Dedifferentiated amniotic fluid mesenchymal stem cell (primary cell): ENCODE results near the gene CD244.

ENCODE experiments used
- DNase-seq: peaks from one replicate; pipeline ENCODE4 v3.0.0-alpha.2; 2016; ENCODE audit errors: extremely low spot score

The CD244 gene

DNA sequence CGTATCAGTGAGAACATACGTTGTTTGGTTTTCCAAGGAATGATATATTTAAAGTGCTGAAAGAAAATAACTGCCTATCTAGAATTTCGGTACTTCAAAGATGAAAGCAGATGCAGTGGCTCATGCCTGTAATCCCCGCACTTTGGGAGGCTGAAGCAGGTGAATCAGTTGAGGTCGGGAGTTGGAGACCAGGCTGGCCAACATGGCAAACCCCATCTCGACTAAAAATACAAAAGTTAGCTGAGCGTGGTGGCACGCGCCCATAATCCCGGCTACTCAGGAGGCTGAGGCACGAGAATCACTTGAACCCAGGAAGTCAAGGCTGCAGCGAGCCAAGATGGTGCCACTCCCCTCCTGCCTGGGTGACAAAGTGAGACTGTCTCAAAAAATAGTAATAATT lies 16.4 kb downstream of the CD244 start:
- DNase-seq, result no peak

DNA sequence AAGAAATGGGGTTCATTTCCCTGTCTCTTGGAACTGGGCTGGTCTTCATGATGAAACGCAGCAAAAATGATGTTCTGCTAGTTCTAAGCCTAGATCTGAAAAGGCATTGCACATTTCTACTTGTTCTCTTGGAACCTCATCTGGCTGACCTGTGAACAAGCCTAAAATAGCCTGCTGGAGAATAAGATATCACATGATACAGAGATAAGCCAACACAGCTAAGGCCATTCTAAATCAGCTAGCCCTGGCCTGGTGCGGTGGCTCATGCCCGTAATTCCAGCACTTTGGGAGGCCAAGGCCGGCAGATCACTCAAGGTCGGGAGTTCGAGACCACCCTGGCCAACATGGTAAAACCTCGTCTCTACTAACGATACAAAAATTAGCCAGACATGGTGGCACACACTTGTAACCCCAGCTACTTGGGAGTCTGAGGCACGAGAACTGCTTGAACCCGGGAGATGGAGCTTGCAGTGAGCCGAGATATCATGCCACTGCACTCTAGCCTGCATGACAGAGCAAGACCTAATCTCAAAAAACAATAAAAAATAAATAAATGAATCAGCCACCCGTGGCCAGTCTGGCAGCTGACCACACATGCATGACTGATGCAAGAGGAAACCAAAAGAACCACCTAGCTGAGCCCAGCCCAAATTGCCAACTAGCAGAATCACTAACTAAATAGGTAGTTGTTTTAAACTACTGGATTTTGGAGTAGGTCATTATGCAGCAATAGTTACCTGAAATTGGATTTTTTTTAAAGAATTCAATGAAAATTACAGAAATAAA lies 18.0 kb downstream of the CD244 start:
- DNase-seq, result no peak

DNA sequence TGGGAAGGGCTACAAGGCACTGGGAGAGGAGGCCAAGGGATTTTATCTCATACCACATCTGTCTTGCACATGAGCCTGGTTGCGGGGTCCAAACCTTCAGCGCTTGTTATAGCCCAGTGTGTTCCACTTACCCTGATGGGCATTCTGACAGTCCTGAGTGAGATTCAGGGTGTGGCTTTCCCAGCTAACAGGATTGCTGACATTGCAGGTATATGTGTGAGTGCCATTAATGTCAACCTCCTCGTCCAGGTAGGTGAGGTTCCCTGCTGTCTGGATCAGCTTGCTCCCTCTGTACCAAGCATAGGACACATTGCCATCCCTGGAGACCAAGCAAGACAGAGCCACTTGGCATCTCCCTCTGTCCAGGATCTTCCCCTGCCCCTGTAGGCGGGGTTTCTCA lies 21.6 kb downstream of the CD244 start:
- no peak for DNase-seq

DNA sequence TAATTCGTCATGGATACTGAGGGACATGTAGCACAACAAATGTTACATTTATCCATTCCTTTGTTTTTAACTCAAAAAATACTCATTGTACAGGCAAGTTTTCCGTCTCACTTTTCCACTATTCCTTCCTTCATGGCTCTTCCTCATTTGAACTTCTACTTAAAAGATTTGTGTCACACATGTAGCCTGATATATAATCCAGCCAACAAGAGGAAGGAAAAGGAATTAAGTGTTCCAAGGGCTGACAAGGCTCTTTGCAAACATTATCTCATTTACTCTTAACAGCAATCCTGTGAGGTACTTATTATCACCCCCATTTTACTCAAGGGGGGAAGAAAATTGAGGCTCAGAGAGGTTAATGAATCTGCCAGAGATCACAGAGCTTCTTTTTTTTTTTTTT lies 22.9 kb downstream of the CD244 start:
- no peak for DNase-seq

DNA sequence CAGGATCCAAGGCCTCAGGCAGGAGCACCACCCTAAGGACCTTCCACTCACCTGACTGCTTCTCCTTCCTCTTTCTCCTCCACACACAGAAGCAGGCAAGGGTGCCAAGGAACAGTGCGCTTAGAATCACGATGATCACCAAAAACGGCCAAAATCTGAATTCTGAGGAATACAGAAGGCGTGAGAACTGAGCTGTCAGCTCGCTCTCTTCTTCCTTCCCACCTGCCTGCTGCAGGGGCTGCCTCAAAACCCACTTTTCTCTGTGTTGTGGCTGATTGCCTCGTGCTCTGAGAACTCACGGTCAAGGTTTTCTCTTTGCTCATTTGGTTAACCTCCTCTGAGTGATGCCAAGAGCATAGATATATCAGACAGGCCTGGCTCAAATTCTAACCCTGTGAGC lies 23.8 kb downstream of the CD244 start:
- DNase-seq, result no peak

DNA sequence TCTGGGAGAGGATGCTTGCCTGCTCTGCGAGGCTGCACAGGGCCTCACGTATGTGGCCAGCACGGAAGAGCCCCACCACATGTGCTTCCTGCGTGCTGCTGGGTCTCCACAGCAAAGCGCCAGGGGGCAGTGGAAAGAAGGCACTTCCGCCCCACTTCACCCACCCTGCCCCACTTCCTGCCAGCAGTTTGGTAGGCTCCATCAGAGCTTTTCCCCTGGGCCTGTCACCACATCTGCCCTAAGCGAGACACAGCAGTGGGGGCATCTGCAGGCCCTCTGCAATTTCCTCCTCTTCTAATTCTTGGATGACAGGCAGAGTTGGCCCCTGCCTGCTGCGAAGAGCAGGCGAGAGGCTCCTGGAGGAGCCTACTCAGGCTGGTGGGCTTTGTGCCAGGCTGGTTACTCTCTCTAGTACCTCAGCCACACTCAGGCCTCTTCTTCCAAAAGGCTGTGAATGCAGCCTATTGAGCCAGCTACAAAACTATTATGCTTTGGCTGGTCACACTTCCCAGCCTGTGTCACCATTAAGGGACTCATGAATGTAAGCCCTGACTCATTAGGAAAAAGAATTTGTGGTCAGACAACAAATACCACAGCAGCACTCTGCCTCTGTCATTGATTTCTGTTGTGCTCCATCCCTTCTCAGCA lies 25.0 kb downstream of the CD244 start:
- DNase-seq, result no peak

DNA sequence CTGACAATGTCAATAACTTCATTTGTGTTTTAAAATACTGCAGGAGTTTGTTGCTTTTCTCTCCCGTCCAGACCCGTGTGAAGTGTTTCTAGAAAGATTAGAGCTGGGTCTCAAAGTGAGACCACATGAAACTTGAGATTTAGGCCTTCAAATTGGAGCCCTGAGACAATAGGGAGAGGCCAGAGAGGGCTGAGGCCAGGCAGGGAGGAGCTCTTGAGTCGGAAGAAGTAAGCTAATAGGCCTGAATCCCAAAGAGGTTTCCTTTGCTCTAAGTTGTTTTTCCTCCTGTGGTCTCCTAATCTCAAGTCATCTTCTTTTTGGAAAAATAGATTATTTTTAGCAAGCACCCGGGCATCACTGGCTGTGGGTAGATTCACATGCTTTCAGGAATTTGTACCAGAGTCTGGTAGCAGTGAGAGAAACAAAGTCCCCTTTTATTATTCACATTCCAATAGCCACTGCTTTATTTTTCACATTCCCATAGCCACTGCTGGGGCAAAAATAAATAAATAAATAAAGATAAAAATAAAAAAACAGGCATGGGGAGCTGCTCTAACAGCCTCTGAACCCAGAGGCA lies 25.6 kb downstream of the CD244 start:
- no peak for DNase-seq

DNA sequence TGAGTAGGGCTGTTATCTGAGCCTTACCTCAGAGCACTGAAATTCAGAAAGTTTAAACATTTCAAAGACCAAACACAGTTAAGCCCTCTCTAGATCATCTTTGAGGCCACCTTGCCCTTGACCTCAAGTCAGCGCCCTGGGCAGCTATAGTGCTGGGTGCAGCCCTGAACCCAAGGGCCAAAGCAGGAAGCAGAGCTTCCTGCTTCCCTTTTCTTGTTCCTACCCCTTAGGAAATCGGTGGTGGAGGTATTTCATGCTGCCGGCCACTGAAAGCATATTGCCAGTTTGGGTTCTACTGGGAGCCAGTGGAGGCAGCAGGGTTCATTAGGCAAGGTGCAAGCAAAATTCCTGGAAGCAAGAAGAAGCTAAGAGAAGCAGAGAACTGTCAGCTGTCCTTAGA lies 26.1 kb downstream of the CD244 start:
- DNase-seq, result no peak

DNA sequence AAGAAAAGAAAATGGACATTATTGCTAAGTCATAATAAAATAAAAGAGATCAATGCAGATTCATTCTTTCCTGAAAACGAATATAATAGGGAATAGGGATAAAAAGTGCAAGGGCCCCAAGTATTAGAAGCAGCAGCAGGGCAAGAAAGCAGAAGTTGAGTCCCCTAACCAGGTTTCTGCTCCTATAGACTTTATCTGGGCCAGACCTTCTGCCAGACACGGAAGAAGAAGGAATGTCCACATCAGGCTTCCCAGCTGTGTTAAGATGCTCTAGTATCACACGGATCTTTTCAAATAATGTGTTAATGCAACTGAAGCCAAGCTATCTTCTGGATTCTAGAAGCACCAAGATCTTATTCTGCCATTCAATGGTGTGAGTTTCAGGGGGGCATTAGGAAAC lies 26.9 kb downstream of the CD244 start:
- no peak for DNase-seq

DNA sequence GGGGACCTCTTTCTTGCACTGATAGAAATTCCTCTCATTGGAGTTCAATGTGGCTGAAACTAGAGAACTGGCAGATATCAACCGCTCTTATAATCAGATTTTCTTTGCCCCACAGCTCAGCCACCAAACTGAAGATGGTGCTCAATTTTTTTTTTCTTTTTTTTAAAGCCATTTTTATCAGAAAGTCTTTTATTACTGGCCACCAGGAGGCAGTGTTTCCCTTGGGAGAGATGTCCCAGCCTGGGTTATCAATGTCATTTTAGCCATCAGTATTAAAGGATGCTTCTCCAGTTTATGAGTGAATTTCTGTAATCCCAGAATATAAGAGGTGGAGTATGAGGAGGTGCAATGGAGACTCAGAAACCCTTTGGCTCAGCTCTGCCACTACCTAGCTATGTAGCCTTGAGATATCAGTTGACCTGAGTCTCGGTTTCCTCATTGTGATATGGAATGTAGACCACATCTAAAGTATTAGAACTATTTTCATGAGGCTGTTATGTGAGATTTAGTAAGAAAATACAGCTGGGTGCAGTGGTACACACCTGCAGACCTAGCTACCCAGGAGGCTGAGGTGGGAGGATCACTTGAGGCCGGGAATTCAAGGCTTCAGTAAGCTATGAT lies 27.6 kb downstream of the CD244 start:
- no peak for DNase-seq

DNA sequence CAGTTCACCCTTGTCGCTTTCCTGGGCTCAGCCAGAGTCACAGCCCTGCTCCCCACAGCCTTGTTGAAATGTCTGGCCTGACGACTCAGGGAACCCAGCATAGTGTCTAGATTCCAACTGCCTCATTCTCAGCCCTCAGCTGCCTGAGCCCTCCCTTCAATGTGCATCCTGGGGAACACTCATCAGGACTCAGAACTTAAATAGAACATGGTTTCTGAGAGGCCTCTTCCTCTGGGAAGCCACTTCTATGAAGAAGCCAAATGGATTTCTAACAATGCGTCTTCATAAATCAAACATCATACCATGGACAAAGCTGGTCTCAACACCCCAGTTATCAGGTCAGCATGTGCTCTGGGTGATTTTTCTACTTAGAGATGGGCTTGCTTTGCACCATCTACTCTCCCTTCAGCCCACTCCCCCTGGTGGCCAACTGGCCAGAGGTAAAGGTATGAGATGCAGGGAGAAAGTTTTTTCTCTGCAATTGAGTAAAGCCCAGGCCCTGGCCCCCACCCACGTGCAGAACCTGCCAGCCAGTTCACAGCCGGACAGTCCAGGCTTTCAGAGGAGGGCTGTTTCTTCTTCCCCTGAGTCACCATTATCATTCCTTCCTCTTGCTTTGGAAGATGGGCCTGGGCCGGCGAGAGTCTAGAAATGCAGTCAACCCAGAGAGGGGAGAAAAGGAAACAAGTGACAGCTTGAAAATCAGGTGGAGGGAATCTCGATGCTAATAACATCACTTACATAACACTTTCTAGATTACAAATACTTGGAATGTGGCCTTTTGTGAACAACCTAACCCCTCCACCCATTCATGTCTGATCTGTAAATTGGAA lies 32.1 kb downstream of the CD244 start:
- no peak for DNase-seq

DNA sequence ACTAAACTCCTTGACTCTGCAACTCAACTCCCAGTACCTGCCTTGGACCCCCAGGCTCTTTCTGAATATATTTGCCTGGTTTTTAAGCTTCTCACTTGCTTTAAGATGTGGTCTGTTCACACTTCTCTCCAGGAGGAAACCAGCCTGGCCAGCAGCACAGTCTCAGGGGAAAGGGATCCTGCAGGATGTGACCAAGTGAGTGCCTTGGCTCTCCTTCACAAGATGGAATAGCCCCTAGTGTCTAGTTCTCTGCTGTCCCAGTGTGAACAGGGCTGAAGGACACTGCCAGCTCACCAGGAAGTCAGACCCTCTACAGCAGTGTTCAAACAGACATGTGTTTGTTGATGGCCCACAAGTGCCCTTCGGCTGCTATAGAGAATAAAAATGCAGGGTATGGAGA lies 32.9 kb downstream of the CD244 start:
- no peak for DNase-seq

DNA sequence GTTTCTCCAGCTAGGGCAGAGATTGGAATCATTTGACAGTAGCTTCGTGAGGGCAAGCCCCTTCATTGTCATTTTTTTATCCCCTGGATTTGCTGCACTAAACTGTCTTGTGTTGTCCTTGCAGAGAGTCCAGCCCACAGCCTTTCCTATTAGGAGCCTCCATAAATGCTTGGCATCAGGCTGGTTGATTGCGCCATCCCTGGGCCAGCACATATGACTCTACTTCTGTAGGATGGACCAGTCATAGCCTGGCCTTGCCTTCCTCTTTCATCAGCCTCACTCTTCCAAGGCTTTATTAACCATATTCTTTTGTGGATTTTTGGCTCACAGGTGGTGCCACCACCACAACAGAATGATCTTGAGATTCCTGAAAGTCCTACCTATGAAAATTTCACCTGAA lies 35.3 kb downstream of the CD244 start:
- DNase-seq, result no peak

DNA sequence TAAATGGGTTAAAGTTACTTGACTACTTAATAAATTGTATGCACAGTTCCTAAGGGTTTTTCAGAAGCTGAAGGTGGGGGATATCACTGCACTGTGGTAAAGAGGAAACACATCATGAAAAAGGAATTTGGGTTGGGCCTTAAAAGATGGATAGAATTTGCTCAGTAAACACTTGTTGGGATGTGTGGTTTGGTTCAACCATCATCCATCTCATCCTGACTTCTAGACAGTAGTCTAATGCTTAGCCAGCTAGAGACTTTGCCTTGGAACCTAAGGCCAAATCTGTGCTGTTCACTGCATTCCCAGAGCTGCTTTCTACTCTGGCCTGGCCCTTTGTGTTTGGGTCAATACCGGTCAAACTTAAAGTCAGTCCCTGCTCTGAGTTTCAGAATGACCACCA lies 36.1 kb downstream of the CD244 start:
- no peak for DNase-seq

DNA sequence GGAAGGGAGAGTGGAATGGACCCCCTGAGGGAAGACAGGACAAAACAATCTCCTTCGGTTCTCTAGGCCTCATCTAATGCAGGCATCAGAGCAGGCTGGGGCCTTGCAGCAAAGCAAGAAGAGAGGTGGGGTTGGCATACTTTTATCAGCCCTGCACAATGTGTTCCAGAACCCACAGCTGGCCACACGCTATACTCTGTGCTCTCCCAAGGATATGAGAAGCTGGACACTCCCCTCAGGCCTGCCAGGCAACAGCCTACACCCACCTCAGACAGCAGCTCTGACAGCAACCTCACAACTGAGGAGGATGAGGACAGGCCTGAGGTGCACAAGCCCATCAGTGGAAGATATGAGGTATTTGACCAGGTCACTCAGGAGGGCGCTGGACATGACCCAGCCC lies 39.4 kb downstream of the CD244 start:
- no peak for DNase-seq

DNA sequence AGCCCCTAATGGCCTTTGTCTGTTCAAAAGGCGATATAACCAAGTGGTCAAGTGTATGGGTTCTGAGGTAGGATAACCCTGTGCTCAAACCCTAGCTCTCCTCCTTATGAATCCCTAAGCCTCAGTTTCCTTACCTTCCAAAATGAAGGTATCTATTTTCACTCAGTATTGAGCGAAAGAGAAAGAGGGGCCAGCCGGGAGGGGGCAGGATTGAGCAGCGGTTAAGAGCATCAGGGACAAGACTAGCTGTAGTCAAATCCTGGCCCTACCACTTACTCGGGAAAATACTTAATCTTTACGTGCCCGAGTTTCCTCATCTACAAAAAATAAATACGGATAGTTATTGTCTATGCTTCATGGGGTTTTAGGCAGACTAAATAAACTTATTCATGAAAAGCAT lies 41.1 kb downstream of the CD244 start:
- DNase-seq, result no peak

DNA sequence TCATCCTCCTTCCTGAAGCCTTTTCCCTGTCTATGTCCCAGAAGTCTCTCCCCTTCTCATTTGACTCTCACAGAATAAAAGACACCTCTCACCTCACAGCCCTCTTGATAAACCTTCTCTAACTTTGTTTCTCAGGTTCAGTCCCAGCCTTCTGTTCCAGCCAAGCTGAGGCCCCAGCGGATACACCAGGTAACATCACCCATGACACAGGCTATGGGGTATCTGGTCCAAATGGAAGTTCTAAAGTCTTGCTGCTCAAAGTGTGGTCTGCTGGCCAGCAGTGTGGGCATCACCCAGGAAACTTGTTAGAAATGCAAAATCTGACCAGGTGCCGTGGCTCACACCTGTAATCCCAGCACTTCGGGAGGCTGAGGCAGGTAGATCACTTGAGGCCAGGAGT lies 43.5 kb downstream of the CD244 start:
- no peak for DNase-seq

DNA sequence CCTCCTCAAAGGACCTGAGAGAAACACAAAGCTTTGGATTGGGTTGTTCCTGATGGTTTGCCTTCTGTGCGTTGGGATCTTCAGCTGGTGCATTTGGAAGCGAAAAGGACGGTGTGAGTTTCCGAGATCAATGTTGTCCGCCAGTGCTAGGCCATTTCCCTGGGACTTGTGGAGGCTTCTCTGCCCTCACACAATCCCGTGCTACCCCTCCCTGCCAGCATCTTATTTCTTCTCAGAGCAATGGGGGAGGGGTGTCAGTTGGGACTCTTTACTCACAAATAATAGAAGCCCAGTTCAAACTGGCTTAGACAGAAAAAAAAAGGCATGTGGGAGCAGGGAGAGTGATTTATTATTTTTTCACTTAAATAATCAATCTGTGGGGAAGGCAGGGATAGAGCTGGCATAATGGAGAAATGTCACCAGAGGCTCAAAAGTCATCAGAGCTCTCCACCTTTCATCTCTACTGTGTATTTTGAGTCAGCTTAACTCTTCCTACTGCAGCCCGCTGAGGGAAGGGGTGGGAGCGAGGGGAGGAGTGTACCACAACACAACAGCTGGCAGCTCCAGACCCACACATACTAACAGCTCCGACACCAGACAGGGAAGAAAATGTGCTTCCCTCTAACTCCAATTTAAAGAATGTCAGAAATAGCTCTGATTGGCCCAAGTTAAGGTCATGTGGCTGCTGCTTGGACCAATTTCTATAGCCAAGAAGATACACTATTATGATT lies 44.3 kb downstream of the CD244 start:
- no peak for DNase-seq

DNA sequence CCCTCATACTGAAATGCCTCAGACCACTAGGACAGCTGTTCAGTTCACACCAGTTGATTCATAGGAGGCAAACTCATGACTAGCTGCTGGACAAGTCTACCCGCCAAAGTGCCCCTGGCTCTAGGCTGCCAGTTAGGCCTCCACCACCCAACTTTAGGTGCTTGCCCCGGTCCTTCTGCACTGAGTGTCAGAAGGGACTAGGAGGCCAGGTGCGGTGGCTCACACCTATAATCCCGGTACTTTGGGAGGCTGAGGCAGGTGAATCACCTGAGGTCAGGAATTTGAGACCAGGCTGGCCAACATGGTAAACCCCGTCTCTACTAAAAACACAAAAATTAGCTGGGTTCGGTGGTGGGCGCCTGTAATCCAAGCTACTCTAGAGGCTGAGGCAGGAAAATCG lies 47.8 kb downstream of the CD244 start:
- DNase-seq, result no peak

DNA sequence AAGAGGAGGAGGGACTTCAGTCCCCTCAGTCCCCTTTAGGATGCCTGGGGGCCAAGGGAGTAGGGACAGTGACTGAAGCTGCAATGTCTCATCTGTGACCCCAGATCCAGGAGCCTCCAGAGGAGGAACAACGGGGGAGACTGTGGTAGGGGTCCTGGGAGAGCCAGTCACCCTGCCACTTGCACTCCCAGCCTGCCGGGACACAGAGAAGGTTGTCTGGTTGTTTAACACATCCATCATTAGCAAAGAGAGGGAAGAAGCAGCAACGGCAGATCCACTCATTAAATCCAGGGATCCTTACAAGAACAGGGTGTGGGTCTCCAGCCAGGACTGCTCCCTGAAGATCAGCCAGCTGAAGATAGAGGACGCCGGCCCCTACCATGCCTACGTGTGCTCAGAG lies 48.4 kb downstream of the CD244 start:
- no peak for DNase-seq

DNA sequence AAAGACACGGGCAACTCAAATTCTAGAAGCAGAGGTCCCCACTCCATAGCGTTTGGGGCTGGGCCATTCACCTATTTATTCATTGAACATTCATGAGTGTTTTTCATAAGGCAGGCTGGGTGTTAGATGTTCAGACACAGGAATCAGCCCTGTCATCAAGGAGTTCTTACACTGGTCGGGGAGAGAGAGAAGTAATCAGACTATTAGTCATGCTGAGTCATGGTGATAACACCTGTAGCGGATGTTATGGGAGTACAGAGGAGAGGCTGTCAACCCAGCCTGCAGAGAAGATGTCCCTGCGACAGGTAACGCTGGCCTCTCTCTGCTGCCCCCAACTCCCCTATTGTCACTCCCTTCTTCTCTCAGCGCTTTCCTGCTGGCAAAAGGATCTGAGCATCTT lies 49.5 kb downstream of the CD244 start:
- no peak for DNase-seq
